SIG-M5 treated with dmso at 0.1 percent for 504 hours (cell line): ENCODE measurements around the gene CDYL2.

Experiments
- DNase-seq: peaks from one replicate; lab custom pipeline; 2025; ENCODE audit not compliant: unreplicated experiment; lab: John Stamatoyannopoulos, UW

CDYL2 gene

DNA sequence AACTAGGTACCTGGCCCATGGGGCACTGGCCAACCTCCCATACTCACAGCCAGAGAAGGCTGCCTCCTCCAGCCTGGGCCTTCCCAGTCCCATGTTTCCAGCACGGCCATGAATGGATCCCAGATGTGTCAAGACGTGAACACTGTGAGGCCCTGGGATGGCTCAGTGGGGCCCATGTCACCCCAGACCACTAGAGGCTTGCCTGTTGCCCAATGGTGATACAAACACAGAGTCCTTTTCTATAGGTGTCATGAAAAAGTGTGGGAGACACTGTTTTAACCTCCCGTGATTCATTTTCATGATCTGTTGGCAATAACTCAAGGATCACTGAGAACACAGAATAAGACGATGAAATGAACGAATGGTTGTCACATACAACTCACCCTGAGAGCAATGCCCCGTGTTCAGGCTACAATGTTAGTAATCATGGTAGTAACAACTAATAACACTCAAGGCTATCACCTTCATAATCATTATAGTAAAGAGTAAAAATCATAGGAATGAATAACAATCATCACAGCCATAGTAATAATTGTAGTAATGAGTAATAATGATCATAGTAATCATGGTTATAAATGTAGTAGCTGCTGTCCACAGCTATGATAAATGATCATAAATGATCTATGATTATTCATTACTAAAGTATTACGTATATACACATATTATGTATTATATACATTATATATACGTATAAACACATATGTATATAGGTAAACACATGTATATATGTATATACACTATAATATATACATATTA is 199.6 kb downstream of the CDYL2 start:
- no peak for DNase-seq

DNA sequence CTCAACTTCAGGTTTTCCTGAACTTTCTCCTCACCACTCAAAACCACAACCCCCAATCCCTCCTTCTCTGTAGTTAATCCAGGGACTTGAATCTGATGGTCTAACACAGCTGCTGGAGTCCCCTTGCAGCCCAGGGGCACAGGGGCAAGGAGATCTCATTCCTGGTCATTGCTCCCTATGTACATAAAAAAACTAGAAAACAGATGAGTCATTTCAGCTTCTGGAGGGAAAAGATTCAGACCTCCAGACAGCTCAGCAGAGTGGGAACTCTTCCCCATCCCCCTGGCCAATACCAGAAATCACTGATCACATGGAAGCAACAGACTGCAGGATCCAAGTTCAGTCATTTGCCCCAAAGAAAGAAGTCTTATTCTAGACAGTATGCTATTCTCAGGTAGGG is 201.5 kb downstream of the CDYL2 start:
- DNase-seq, result no peak

DNA sequence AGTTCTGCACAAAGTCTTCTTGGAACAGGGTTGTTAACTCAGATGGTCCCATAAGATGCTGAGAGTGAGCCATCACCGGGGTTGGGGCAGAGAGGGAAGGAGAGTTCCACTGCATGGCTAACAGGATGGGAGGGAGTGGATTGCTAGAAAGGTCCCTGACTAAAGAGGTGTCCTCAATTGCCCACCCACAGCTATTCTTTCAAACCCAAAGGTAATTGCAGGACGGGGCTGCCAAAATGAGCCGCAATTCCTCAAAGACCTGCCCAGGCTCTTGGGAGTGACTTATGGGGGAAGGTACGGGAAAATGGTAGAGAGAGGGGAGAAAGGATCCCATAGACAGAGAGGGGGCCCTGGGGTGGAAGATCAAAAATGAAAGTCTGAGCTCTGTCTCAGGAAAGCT is 203.2 kb downstream of the CDYL2 start:
- no peak for DNase-seq

GRCh38 chr16:80599466-80599865 is 204.9 kb downstream of the CDYL2 start:
- no peak for DNase-seq

GRCh38 chr16:80596507-80597207 is 207.7 kb downstream of the CDYL2 start:
- DNase-seq, result no peak

GRCh38 chr16:80594756-80595155 is 209.6 kb downstream of the CDYL2 start:
- no peak for DNase-seq

DNA sequence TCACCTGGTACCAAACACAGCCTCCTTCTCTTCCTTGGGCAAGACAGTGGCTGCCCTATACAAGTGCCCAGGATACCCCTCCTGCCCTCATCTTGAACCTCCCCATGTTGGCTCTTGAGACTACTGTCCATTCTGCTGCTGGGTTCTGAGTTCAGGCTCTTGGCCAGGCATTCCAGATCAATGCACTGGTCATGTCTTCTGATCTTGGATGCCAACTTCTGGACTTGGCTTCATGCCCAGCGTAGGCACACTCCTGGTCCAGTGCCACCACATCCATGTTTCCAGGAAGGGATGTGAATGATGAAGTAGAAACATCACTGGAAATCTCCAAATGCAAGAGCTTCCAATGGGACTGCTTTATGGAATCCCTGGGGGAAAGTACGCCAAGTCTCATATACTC is 212.1 kb downstream of the CDYL2 start:
- DNase-seq, result no peak

DNA sequence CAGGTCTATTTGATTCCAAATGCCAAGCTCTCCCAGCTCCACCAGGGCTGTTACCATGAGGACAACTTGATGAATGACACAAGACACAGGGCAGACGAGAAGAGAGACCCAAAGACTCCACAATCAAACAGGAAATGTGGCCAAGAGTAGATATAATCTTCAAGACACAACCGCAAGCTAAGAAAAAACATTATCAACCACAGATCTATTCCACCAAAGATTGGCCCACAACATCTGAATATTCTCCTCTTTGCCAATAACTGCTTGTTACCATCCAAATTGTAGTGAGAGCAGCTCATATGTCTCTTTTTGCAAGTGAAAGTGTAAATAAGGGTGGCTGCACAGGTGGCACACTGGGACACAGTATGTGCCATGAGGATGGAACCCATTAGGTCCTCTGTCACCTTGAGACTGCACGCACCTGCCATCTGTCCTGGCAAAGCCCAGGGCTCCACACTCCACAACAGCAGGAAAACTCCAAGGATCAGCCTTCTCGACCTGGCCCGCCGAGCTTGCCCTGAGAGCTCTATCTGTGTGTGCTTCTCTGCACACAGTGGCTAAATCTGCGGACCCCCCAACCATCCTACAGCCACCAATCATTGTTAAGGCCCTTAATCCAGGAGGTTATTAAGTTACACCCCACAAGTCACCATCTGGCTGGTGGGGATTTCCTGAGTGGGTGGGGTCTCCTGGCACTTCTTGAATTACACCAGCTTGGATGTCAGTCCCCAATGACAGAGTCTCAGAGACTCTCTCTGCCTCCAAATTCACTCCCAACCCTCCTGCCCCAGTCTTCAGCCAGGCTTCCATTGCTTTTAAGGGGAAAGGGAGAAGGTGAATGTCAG is 213.1 kb downstream of the CDYL2 start:
- no peak for DNase-seq

- no peak for DNase-seq
Measured at GRCh38 chr16:80587071-80587470, 217.3 kb downstream of the CDYL2 start.

DNA sequence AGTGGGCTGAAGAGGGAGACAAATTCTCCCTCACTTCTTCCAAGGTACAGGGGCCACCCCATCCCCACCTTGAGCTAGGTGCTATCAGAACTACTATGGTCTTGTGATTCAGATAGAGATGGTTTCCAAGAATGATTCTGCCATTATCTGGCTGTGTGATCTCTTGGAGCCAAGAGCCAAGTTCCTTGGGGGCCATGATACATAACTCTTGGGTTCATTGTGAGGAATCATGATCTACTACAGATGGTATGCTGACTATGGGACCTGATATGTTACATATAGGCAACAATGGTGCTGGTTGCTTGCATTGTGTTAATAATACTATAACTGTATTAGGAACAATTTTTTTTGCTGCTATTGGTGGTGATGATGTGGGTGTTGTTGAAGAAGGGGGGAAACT is 217.9 kb downstream of the CDYL2 start:
- no peak for DNase-seq

DNA sequence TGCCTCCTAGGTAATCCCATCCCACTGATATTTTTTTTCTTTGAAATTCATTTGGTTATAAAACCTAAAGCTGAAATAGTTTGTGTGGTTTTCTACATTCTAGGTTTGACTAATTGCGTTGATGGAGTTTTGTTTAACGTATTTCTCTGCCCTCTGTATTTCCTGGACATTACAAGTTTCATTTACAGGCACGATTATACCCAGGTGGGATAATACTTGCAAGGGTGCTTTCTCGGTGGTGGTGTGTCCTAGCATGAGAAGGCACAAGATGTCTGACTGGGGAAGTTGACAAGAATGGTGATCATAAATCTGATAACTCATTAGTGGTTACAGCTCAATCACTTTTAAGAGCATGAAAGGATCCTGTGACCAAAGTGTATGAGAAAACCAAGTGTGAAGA is 218.6 kb downstream of the CDYL2 start:
- DNase-seq, result no peak

GRCh38 chr16:80583466-80583865 is 220.9 kb downstream of the CDYL2 start:
- no peak for DNase-seq

GRCh38 chr16:80580109-80580832 is 224.1 kb downstream of the CDYL2 start:
- no peak for DNase-seq

DNA sequence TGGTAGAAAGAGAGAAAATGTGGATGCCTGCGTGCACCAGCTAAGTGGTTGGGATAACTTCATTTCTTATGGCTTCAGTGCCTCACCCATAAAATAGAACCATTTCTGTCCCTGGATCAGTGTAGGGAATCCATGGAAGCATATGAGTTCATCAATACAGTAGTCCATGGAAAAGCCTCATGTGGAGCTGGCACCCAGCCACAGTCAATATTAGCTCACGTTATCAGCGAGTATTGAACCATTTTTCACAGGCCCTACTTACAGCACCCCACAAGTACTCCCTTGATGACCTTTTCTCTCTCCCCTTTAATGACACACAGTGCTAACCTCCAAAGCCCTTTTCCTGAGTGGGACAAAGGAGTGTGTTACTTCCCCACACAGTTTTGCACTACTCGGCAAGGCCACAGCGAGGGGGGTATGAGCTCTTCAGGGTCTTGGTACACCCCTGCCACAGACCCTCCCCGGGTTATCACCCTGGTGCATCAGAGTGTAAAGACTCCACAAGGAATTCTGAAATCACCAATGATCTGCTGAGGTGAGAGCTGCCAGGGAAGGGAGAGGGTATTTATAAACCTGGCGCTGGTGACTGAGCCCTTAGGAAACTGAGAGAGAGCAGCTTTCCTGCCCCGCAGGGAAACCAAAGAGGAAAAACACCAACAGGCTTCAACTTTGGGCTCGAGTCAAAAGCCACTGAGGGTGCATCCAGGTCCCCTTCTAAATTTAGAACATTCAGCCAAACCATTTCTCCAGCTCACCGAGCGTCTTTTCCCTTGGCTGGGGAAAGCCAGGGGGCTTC is 226.7 kb downstream of the CDYL2 start:
- DNase-seq, result no peak

DNA sequence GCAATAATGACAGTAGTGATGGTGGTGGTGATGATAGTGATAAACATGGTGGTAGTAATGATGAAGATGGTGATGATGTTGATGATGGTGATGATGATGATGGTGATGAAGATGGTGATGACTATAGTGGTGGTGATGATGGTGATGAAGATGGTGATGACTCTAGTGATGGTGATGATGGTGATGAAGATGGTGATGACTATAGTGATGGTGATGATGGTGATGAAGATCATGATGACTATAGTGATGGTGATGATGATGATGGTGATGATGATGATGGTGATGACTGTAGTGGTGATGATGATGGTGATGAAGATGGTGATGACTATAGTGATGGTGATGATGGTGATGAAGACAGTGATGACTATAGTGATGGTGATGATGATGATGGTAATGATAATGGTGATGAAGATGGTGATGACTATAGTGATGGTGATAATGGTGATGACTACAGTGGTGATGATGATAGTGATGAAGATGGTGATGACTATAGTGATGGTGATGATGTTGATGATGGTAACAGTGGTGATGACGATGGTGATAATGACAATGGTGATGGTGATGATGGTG is 228.0 kb downstream of the CDYL2 start:
- DNase-seq, result no peak

GRCh38 chr16:80573700-80574120 is 230.7 kb downstream of the CDYL2 start:
- no peak for DNase-seq

DNA sequence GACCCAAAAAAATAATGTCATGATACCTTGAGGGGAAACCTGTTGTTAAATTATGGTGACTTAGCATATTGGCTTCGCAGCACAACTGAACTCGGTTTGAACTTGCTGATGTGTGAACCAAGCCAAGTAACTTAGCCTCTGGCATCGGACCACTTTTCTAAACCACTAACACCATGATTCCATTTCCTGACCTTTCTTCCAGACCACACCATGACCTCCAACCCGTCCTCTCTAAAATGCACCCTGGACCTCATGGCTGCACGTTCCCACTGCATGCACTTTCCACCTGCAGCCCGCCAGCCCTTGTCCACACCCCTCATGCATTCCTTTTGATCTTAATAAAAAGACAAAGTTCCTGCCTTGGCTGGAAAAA is 234.3 kb downstream of the CDYL2 start:
- no peak for DNase-seq

DNA sequence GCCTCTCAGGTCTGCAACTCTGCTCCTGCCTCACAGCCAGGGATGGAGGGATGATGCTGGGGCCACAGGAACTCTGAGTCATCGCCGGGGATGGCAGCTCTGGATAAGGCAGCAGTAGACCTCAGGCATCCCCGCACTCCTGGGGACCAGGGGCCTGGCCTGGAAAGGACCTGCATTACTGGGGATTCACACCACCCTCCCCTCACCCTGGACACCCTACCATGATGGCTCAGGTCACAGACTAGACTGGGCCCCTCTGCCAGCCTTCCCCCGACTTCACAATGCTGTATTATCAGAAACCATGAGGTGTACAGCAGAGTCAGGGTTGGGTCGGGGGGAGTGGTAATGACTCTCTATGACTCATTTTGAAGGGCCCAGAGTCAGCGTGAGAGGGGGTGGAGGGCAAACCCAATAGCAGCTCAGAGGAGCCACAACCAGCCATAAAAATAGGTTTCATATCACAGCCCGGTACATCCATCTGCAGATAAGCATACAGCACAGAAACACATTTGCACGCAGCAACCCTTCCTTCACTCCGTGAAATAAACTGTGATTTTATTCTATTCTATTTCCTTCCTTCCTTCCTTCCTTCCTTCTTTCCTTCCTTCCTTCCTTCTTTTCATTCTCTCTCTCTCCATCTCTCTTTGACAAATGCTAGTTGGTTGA is 234.8 kb downstream of the CDYL2 start:
- DNase-seq, result no peak

DNA sequence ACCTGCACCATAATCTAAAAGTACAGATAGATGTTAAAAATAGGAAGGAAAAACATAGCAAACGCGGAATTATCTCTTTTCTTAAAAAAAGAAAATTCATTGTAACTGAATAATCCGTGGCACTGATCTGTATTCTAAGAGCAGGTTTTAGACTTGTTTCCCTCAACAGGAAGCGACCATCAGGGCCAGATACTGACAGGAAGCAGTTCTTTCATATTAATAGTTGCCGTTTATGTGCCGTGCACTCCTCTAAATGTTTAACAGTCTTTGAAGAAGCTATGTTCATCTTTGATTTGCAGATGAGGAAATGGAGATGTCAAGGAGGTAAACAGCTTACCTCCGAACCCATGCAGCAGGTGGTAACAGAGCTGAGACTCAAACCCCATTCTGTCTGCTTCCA is 240.0 kb downstream of the CDYL2 start:
- no peak for DNase-seq

DNA sequence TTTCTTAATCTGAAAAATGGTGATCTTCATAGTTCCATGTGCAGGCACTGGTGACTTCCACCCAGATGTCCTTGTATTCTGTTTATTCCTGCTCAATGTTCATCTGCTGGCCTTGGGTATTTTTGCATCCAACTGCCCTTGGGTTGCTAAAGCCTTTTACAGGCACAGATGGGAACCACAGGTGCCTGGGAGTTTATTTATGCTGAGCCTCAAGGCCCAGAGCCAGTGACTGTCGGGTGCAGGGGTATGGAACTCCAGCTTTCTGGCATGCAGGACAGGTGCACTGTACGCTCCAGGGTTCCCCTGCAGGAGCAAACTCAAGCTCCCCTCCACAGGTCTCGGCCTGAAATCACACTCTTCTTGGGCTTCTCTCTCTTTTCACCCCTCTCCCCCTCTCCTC is 241.3 kb downstream of the CDYL2 start:
- no peak for DNase-seq
